NCI-H345 treated with DMSO at 0.1 percent for 48 hours (cell line): Measurements from ENCODE around the gene CLASP2.
"Not testable (repeated sequence)": the region's sequence is repeated elsewhere in the genome, so short reads cannot be mapped to it uniquely, and the experiment has no call there.

Experiments
- DNase-seq: peaks from one replicate; lab custom pipeline; 2025; ENCODE audit not compliant: unreplicated experiment; lab: John Stamatoyannopoulos, UW

Gene CLASP2

GRCh38 chr3:33458446-33458845, 259.6 kb downstream of the CLASP2 start:
- DNase-seq: no peak

GRCh38 chr3:33456756-33457155, 261.3 kb downstream of the CLASP2 start:
- DNase-seq: no peak

- DNase-seq: no peak
These were observed 264.7 kb downstream of the CLASP2 start for GRCh38 chr3:33453331-33453761.

GRCh38 chr3:33451994-33452393, 266.1 kb downstream of the CLASP2 start:
- DNase-seq: not testable (repeated sequence)

GRCh38 chr3:33447958-33448357, 270.1 kb downstream of the CLASP2 start:
- DNase-seq: no peak

- not testable (repeated sequence) for DNase-seq
These were observed 270.8 kb downstream of the CLASP2 start for GRCh38 chr3:33447256-33447625.
